NCI-H2171 treated with DMSO at 0.1 percent for 48 hours (cell line): ENCODE measurements around the gene PDE8A.
"Not testable (repeated sequence)": the region's sequence is repeated elsewhere in the genome, so short reads cannot be mapped to it uniquely, and the experiment has no call there.

Experiments
- DNase-seq: peaks from one replicate; lab custom pipeline; 2025; lab: John Stamatoyannopoulos, UW

Gene PDE8A

DNA sequence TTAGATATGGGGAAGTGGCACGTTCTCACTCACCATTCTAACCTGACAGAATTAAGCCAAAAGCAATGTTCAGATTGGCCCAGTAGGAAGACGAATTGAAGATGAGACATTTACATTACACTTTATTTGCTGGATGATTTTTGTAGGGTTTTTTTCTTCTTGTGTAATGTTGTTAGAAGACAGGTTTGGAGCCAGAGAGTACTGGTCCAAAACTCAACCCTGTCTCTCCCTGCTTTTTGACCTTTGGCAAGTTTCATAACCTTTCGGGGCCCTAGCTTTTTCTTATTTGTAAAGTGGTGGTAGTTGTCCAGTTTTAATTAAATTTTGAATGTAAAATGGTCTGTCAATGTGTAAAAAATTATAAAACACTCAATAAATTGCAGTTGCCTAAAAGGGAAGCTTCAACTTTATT is 29.5 kb downstream of the PDE8A start:
- DNase-seq = no peak

DNA sequence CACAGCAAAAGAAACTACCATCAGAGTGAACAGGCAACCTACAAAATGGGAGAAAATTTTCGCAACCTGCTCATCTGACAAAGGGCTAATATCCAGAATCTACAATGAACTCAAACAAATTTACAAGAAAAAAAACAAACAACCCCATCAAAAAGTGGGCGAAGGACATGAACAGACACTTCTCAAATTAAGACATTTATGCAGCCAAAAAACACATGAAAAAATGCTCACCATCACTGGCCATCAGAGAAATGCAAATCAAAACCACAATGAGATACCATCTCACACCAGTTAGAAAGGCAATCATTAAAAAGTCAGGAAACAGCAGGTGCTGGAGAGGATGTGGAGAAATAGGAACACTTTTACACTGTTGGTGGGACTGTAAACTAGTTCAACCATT is 30.1 kb downstream of the PDE8A start:
- DNase-seq = not testable (repeated sequence)

DNA sequence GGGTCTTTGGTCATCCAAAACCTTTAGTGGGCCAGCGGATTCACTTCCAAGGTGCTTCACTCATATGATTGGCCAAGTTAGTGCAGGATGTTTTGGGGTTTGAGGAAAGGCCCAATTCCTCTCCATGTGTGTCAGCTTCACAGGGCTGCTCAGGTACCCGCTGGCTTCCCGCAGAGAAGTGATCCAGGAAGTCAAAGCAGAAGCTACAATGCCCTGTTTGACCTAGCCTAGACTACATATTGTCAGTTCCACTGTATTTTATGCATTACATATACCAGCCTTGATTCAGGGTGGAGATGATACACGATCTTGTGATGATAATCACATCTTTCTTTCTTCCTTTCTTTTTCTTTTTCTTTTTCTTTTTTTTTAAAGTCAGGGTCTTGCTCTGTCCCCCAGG is 32.1 kb downstream of the PDE8A start:
- DNase-seq = no peak

DNA sequence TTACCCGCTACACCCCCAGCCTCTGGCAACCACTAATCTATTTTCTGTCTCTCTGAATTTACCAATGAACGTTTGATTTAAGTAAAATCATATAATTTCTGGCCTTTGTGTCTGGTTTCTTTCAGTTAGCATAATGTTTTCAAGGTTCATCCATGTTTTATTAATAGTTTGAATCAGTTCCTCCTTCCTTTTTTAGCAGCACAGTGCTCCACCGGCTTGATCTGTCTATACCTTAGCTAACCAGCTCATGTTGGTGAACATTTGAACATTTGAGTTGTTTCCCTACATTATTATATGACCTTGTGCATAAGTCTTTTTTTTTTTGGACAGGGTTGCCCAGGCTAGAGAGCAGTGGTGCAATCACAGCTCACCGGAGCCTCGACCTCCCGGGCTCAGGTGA is 33.3 kb downstream of the PDE8A start:
- no peak for DNase-seq

DNA sequence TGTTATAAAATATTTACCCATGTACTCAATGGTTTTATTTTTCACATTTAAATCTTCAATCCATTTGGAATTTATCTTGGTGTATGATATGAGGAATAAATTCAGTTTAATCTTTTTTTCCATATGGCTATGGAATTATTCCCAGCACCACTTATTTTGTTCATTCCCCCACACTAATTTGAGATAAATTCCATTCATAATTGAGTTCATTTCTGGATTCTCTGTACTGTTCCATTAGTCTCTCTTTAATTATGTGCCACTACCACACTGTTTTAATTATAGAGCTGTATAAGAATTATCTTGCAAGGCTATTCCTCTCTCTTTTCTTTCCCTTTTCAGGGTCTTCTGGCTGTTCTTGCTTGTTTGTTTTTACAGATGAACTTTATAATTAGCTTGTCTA is 34.6 kb downstream of the PDE8A start:
- DNase-seq = no peak

DNA sequence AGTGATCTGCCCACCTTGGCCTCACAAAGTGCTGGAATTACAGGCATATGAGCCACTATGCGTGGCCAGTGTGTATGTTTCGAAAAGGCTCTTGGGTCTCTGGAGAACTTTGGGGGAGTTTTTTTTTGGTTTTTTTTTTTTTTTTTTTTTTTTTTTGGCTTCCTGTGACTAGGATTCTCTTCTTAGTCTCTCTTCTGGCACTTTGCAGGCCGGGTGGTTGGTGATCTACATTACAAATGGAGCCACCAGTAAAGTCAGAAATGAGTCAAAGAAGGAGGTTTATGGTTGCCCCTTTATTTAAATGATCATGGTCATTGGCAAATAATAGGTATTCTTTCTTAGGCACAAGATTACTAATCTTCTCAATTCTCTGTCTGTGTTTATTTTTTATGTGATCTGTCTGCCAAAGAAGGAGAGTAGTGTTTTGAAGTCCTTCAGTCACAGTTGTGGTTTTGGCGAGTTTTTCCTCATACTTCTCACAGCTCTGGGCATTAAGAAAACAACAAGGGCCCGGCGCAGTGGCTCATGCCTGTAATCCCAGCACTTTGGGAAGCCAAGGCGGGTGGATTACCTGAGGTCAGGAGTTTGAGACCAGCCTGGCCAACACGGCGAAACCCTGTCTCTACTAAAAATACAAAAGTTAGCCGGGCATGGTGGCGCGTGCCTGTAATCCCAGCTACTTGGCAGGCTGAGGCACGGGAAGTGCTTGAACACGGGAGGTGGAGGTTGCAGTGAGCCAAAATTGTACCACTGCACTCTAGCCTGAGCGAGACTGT is 38.3 kb downstream of the PDE8A start:
- DNase-seq = no peak

DNA sequence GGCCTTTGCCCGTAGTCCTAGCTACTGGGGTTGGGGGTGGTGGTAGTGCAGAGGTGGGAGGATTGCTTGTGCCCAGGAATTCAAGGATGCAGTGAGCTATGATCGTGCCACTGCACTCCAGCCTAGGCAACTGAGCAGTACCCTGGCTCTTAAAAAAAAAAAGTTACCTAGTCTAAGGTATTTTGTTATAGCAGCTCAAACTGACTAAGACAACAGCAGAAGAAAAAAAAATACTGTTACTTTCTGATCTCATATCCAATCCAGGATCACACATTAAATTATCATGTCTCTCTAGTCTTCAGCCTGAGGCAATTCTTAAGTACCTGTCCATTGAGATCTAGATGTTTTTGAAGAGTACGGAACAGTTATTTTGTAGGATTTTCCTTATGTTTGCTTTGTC is 39.8 kb downstream of the PDE8A start:
- no peak for DNase-seq

DNA sequence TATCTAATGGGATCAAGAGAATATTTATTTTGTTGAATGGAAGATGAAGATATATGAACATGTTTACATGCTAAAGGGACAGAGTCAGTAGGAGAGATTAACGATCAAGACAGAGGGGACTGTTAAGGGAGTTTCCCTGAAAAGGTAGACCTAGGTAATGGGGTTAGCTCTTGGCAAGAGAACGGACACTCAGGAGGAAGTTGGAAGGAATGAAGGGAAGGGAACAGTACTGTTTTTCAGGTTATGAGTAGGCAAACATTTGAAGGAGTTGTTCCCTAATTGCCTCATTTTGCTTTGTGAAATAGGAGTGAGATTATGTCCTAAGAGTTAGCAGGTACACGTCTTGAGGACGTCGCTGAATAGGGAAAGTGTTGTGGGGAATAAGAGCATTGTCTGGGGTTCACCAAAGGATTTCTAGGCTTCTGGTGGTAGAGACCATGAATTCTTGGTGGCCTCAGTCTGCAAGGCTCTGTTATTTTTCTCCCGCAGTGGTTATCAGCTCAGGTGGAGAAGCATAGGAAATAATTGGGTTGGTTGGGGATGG is 41.3 kb downstream of the PDE8A start:
- no peak for DNase-seq

DNA sequence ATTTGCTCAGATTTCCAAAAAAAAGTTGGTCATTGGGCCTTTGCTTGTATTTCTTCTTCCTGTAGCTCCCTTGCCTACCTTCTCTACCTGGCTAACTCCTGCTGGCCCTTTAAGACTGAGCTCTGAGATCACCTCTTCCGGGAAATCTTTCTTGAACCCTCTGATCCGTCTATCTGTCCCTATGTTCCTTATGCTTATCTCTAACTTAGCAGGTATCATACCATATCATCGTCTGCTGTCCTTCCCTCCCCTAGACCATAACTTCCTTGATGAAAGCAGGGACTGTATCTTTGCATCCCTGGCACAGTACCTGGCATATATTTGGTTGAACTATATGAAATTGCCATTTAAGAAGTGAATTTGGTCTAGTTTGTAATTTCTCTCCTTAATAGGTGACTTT is 42.3 kb downstream of the PDE8A start:
- no peak for DNase-seq

DNA sequence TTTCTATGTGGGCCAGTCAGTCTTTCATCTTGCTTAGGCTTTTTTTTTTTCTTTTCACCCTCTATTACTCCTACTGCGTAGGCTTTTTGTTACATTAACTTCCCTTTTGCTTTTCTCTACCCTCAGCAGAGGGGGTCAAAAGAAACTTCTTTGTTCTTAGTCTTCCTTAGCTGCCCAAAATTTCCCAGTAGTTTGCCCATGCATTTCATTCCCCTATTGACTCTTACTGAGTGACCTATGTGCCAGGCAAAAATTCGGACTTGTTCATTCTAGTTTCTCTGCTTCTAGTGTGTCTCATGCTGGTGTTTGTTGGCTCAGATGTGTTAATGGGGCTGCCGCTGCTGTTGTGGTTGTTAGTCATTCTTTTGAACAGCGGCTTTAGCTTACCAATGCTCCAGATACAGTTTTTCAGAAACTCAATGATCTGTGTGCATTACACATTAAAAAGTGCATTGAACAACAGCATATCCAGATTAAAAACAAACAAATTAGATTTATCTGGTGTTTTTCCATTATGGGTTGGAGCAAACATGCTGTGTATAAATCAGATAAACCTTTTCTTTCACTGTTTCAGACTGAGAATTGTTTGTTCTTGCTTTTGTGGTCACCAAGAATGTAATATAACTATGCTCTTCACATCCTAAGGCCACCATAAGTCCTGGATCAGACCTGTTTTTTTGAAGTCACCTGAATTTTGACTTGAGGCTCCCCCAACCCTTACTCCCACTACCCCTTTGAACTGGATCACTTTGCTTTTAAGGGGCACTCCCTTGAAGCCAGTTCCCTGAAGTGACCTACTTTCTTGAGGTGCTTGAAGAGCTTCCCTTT is 43.1 kb downstream of the PDE8A start:
- DNase-seq = no peak

DNA sequence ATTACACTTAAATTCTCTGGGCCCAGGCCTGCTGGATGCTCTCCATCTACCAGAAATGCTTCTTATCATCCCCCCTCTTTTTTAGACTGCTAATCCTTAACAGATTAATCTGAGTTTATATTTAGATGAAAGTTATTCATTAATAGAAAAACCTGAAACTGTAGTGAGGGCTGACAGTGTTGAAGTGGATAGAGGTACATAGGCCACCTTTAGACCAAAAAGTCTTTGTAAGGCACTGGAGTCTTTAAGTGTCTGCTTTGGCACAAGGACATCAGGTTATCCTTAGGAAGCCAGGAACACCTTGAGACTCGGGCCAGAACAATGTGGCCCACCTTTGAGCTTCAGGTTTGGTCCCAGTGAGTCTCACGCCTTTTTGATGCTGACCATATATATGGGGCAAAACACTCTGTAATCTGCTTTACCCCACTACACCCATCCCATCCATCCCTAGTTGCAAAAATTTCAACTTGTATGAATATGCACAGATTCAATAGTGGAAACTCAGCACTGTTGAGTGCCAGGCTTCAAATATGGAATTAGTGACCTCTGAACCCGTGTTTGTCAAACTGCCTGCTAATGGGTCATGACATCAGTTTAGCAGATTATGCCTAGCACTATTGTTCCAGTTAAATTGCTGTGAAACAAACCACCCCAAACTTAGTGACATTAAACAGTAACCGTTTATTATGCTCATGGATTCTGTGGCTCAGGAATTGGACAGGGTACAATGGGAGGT is 44.0 kb downstream of the PDE8A start:
- DNase-seq = no peak

DNA sequence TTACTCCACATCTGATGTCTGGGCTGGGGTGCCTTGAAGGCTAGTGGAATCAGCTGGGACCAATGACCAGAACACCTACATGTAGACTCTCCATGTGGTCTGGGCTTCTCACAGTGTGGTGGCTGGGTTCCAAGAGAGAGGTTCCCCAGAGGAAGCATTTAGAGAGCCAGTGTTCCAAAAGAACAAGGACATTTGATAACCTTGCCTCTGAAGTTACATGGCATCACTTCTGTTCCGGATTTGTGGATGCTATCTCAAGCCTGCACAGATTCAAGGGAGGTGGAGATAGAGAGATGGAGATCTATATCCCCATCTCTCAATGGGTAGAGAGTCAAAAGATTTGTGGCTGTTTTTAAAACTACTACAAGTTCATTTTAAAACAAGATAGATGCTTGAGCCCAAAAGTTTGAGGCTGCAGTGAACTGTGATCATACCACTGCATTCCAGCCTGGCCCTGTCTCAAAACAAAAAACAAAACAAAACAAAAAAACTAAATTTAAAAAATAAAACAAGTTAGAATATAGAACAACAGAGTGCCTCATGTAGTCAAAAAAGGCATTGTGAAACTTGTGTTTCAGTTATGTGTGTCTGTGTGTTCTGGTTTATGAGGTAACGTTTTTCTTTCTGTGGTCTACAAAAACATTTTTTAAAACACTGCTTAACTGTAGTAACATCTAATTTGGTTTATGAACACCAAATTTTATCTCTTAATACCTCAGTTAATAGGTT is 44.8 kb downstream of the PDE8A start:
- DNase-seq = no peak

DNA sequence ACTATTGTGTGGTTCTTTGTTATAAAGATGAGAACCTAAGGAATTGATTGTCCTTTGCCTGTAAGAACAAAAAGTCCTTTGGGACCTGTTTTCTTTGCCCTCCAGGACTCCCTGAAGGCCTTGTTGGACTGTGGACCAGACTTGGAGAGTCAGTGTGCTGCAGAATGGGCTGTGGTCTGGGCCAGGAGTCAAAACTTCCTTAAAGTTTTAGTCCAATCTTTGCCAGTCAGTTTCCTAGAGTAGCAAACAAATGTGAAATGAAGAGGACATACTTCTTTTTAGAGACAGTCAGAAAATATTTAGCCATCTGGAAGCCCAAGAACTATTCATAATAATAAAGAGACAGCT is 45.4 kb downstream of the PDE8A start:
- DNase-seq = no peak

DNA sequence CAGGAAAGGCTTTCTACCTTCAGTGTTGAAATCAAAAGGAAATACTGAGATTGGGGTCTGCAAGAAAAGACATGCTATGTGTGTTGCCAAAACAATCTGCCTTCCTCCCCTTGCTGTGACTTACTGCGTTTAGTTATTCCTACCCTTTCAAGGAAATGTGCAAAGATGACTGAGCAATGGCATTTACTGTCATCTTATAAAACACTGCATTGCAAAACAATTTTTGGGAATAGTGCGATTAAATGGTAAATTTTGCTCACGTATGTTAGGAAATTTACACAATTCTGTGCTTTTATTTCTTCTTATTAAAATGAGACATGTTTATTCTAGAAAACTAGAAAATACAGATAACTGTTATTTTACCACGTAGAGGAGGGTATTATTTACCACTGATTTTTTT is 45.8 kb downstream of the PDE8A start:
- DNase-seq = no peak

DNA sequence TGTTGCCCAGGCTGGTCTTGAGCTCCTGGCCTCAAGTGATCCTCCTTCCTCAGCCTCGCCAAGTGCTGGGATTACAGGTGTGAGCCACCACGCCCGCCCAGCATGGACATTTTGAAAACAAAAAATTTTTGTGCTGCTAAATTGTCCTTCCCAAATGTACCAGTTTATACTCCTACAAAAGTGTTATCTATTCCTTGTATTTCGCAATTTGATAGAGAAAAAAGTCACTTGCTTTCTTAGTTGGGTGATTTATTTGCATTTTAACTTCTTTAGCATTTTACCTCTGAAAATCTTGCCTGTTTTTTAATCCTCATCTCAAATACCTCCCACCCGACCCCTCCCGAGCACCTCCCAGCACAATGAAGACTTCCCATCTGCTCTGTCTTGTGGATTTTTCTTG is 46.8 kb downstream of the PDE8A start:
- no peak for DNase-seq

DNA sequence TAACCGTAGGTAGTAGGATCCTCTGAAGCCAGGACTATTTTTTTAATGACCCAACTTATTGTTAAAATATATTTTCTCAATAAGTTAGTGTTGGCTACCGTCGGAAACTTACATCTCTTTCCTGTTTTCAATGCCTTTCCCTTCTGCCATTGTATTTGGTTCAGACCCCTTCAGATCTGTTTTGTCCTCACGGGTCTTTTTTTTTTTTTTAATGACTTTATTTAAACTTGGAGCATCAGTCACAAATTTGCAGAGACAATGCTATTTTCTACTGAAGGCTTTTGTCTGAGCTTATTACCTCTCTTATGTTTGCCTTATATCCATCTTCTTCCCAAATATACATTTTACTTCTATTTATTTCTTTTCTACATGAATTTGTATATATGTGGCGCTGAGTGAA is 47.6 kb downstream of the PDE8A start:
- no peak for DNase-seq

DNA sequence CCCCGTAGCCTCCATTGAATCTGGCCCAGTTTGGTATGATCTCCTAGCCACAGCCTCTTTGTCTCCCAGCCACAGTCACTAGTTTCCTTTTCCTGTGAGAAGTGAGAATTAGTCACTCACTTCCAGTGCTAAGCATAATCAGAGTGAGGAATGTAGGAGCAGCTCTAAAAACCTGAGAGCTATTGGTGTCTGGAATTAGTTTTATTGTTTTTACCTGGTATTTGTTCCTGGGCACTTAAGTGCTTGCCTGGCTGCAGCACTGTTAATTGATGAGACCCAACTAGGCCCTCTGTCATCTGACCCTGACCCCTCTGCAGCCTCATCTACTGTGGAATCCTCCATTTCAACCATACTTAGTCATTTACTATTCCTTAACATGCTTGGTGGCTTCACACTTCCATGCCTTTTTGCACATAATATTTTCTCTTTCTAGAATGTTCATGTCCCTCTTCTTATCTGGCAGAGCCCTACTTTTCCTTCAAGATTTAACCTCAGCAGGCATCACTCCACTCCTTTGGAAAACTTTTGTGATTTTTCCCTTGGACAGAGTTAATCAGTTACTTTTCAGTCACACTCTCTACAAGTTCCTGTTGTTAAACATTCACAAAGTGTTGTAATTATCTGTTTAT is 48.8 kb downstream of the PDE8A start:
- DNase-seq = no peak

DNA sequence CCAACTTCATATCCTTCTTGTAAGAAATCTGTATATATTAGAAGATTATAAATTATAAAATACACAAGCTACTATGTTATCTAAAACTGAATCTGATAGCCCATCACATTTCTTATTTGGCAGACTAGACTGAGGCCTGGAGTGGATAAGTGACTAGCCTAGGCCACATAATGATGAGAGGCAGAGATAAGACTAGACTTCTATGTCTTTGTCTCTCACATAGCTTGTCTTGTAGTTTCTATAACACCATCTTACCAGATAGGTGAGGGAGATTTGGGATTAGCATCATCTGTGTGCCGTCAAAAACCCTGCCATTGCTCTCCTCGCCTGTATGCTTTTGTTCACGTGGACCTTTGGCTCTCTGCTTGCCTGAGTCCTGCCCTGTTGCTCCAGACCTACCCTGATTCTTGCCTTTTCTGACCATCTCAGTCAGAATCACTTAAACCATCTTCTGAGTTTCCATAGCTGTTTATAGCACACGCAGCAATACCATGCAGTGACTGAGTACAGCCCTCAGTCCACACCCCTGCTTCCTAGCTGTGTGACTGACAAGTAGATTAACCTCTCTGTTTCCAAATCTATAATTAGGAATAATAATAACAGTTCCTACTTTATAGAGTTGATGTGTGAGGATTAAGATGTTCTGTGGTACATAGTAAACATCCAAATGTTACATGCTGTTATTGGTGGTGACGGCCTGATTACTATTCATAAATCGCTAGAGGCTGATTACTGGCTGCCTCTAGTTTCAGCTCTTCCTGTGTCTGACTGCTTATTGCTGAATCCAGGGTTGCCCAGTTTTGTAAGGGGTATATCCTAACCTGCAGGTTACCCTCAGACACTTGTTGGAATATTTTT is 49.7 kb downstream of the PDE8A start:
- DNase-seq = no peak

DNA sequence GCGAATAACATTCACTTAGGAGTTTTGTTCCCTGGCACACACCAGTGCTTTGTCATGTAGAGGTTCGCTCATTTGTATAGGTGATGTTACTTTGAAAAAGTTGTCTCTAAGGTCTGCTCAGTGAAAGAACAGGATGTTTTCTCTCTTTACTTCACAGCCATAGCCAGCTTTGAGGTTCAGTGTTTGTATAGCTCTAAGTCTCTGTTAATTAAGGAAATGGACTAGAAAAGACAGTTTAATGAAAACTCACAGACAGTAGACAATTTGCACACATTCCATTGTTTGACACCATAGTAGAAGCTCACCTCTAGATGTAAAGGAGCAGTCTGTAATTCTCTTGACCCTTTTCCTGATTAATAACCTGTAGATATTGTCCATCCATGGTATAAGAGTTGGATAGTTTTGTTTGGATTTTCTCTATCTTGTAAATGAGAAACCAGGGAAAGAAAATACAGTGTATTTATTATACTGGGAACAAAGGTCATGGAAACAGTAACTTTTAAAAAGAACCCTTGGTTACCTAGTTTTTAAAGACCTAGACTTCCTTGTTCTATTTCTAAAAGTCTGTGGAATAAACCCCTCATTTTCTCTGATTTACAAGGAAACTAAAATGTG is 50.4 kb downstream of the PDE8A start:
- no peak for DNase-seq

DNA sequence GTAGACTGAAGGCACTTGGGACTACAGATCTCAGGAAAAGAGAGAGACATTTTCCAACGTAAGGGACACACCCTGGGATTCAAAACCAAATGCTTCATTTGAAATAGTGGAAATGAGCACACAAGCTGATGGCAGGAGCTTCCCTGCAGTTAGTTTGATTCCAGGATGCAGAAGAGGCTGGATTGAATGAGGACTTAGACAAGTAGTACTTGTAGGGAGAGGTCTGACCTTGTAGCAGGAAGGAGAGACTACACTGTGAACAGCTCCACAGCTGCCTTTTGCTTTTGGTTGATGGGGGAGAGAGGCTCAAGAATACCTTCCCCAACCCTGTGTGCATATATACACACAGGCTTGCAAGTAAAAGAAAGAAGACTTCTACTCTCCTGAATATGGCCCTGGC is 51.5 kb downstream of the PDE8A start:
- DNase-seq = no peak
